NCI-H524 treated with DMSO at 0.1 percent for 48 hours (cell line): ENCODE measurements around the gene HCK.
A peak's percentile ranks its signal among the peaks of the same experiment; 100 is the strongest.

Experiments
- DNase-seq: peaks from one replicate; lab custom pipeline; 2025; lab: John Stamatoyannopoulos, UW

Gene HCK

GRCh38 chr20:32059189-32059588 lies 7.1 kb downstream of the HCK start:
- DNase-seq, result no peak

GRCh38 chr20:32062776-32063170 lies 10.7 kb downstream of the HCK start:
- no peak for DNase-seq

DNA sequence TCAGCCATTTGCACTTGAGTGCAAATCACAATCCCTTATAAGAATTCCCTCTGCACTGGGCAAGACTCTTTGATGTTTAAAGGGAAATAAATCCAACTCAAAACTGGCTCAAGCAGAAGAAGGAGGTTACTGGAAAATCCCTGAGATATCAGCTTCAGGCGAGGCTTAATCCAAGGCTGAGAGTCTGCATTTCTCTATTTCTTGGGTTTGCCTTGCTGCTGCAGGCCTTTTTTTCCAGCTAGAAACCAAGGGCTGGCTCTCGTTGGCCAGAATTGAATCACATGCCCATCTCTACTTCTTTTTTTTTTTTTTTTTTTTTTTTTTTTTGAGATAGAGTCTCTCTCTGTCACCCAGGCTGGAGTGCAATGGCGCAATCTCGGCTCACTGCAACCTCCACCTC lies 11.7 kb downstream of the HCK start:
- DNase-seq, result no peak

DNA sequence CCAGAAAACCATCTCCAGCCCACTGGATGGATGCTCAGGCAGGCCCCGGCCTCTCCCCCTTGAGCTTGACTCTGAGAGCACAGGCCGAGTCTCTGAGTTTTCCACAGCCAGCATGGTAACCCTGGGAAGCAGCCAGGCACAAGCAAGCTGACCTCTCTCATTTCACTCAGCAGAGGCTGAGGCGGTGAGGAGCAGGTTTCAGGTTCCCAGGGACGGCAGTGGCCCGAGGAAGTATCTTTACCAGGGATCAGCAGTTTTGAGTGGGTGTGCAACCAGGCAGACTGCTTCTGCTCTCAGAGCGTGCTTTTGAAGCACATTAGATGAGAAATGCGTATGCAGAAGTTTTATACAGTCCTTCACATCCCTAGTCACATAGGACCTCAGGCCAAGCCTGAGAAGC lies 12.6 kb downstream of the HCK start:
- no peak for DNase-seq

GRCh38 chr20:32067234-32067821 lies 15.3 kb downstream of the HCK start:
- DNase-seq, result no peak

DNA sequence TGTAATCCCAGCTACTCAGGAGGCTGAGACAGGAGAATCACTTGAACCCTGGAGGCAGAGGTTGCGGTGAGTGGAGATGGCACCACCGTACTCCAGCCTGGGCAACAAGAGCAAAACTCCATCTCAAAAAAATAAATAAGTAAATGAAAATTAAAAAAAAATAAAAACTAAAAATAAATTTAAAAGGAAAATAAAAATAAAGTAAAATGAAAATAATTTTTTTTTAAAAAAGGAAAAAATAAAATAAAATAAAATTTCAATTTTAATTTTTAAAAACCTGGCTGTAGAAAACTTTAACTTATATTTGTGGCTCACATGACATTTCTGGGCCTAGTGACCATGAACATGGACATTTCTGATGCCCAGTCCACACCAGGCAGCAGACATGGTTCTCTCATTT lies 16.1 kb downstream of the HCK start:
- no peak for DNase-seq

DNA sequence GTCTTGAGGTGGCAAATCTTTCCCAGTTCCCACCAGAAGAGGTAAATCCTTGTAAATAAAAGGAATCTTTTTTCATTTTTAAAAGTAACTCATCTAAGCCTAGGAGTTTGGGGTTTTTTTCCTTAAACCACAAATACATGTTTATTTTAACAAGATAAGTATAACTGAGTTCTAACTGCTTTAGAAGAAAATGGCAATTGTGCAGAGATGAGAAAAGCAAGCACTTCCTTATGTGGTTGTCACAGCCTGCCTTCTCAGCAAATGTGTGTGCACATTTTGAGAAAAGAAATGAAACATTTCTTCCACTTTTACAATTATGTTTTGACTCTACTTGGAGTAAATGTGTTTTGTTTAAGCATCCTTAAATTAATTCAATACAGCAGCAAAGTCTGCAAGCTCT lies 17.7 kb downstream of the HCK start:
- DNase-seq, result no peak

DNA sequence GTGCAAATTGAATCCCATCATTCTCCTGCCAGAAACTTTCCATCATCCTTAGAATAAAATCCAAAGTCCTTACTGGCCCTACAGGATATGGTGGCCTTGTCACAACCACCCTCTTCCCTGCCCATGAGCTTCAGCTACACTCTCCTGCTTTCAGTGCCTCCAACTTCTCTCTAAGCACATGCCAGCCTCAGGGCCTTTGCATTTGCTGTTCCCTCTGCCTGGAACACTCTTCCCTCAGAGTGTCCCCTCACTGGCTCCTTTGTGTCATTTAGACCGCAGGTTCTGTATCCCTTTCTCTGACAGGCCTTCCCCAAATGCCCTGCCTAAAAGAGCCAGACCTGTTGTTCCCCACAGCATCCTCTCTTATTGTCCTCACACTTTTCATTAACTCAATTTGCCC lies 18.2 kb downstream of the HCK start:
- DNase-seq, result no peak

DNA sequence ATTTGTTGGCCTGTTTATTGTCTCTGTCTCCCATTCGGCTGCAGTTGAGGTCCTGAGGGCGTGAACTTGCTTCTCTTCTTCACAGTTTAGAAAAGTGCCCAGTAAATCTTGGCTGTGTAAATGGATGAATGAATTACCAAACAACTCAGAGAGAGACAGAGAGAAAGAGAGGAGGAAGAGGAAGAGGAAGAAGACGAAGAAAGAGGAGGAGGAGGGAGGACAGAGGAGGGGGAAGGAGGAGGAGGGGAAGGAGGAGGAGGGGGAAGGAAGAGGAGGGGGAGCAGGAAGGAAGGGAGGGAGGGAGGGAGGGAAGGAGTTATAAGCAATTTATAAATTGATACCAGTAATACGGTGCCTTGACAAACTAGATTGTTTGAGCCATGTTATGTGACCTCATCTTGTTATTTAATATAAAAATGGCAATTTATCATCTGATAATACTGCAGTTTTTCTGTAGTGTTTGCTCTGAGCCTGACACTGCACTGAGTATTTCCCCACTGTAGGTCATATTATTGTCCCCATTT lies 18.7 kb downstream of the HCK start:
- no peak for DNase-seq

GRCh38 chr20:32071395-32072167 lies 19.5 kb downstream of the HCK start:
- DNase-seq, result no peak

DNA sequence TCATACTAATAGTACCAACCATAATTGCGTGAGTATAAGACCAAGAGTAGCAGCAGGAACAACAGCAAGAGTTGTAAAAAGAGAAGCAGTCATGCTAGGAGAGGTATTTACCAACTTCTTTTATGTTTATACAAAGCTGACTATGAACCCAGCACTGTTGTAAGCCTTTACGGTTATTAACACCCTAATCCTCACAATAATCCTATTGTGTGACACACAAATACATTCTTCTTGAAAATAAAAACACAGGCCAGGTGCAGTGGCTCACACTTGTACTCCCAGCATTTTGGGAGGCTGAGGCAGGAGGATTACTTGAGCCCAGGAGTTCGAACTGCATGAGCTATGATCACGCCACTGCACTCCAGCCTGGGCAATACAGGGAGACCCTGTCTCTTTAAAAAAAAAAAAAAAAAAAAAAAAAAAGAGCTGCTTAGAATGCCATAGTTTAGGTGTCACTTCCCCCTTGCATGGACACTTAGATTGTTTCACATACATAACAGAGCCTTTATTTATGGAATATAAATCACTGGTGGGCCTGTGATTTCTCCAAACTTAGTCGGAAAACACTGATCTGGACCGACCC lies 20.2 kb downstream of the HCK start:
- no peak for DNase-seq

- DNase-seq, result no peak
Measured at GRCh38 chr20:32075534-32075933, 23.5 kb downstream of the HCK start.

GRCh38 chr20:32077190-32077589 lies 25.1 kb downstream of the HCK start:
- DNase-seq, result no peak

- no peak for DNase-seq
Measured at GRCh38 chr20:32078322-32078721, 26.3 kb downstream of the HCK start.

- no peak for DNase-seq
Measured at GRCh38 chr20:32078791-32079190, 26.7 kb downstream of the HCK start.

GRCh38 chr20:32079655-32080109 lies 27.6 kb downstream of the HCK start:
- no peak for DNase-seq

DNA sequence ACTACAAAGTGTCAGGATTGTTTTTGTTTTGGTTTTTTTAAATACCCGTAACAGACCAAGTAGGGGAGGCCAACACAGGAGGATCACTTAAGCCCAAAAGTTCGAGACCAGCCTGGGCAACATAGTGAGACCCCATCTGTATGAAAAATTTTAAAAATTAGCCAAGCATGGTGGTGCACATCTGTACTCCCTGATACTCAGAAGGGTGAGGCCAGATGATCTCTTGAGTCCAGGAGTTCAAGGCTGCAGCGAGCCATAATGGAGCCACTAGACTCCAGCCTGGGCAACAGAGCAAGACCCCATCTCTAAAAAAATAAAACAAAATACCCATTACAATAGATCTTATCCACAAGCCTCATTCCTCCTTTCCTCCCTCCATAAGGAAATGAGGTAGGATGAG lies 28.7 kb downstream of the HCK start:
- no peak for DNase-seq

- DNase-seq, result no peak
Measured at GRCh38 chr20:32083469-32083868, 31.4 kb downstream of the HCK start.

- no peak for DNase-seq
Measured at GRCh38 chr20:32087070-32087469, 35.0 kb downstream of the HCK start.

DNA sequence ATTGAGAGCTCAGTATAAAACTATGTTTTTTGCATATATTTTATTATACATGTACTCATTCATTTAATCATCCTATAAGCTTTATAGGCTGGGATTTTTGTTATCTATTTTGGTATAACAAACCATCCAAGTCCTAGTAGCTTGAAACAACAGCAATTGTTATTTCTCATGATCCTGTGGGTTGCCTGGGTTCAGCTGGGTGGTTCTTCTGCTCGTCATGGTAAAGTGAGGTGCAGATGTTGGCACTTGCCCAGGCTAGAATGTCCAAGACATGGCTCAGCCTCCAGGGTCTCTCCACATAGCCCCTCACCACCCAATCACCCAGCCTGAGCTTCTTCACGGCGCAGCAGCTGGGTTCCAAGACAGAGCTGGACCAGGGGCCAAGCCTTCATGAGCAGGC lies 36.7 kb downstream of the HCK start:
- DNase-seq, result no peak

- DNase-seq, result no peak
Measured at GRCh38 chr20:32089637-32090362, 37.8 kb downstream of the HCK start.

DNA sequence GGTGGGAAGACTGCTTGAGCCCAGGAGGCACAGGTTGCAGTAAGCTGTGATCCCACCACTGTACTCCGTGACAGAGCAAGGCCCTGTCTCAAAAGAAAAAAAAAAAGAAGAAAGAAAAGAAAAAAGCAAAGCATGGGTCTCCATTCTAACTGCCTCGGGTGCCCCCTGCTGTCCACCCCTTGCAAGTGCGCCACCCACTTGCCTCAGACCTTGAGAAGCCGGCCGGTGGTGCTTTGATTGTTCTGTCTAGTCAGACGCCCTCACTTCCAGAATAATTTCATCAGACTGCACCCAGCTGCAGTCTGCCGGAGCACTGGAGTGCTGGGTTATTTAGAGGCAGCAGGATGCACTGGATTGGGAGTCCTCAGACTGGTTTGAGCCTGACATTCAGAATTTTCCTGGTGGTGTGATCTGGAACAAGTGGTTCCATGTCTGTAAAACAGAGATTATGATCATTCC lies 39.9 kb downstream of the HCK start:
- DNase-seq, result peak; percentile 37

GRCh38 chr20:32098786-32099185 lies 46.7 kb downstream of the HCK start:
- DNase-seq, result no peak
